OCI-LY1 (cell line): ENCODE results near the gene BPIFB6.

Experiments
- H2AFZ ChIP-seq: fragments of 200-600 bp; sonication (generic), shearing (Covaris generic); 2 replicates; pipeline ENCODE4 v1.6.0; 2014; ENCODE audit warnings: antibody characterized with exemption, mild to moderate bottlenecking, low read length
- H3F3A ChIP-seq: fragments of 200-600 bp; sonication (generic), shearing (Covaris generic); 2 replicates; pipeline ENCODE4 v1.6.0; 2014; ENCODE audit warnings: mild to moderate bottlenecking, antibody characterized with exemption, low read length, moderate library complexity; ENCODE audit not compliant: insufficient read depth
- H3K27ac ChIP-seq: fragments of 200-600 bp; sonication (generic); 2 replicates; pipeline ENCODE4 v1.5.1; 2014; ENCODE audit warnings: low read length, mixed run types, mild to moderate bottlenecking, low read depth; ENCODE audit not compliant: poor library complexity, severe bottlenecking
- H3K27me3 ChIP-seq: fragments of 200-600 bp; sonication (generic); 2 replicates; pipeline ENCODE4 v1.6.0; 2014; ENCODE audit warnings: antibody characterized with exemption, mild to moderate bottlenecking, low read length, moderate library complexity; ENCODE audit not compliant: insufficient read depth
- H3K36me3 ChIP-seq: fragments of 200-600 bp; sonication (generic); 2 replicates; pipeline ENCODE4 v1.6.1; 2014; ENCODE audit warnings: mild to moderate bottlenecking, antibody characterized with exemption, low read length, moderate library complexity, mixed read lengths; ENCODE audit not compliant: insufficient read depth
- H3K4me1 ChIP-seq: fragments of 200-600 bp; sonication (generic); 2 replicates; pipeline ENCODE4 v1.5.1; 2014; ENCODE audit warnings: mild to moderate bottlenecking, low read length, moderate library complexity; ENCODE audit not compliant: insufficient read depth, severe bottlenecking
- H3K4me2 ChIP-seq: fragments of 200-600 bp; sonication (generic), shearing (Covaris generic); 2 replicates; pipeline ENCODE4 v1.6.1; 2014; ENCODE audit warnings: low read length
- H3K4me3 ChIP-seq: fragments of 200-600 bp; sonication (generic); 2 replicates; pipeline ENCODE4 v1.5.1; 2014; ENCODE audit warnings: low read length, low read depth, mild to moderate bottlenecking, mixed read lengths; ENCODE audit not compliant: poor library complexity, severe bottlenecking
- H3K79me2 ChIP-seq: fragments of 200-600 bp; shearing (Covaris generic); 2 replicates; pipeline ENCODE4 v1.6.1; 2016; ENCODE audit warnings: mixed run types, low read length, mixed read lengths; ENCODE audit not compliant: insufficient read depth
- H3K9ac ChIP-seq: fragments of 200-600 bp; sonication (generic), shearing (Covaris generic); 2 replicates; pipeline ENCODE4 v1.6.1; 2014; ENCODE audit warnings: mild to moderate bottlenecking, low read length, mixed read lengths
- H3K9me2 ChIP-seq: fragments of 200-600 bp; sonication (generic), shearing (Covaris generic); 2 replicates; pipeline ENCODE4 v1.6.1; 2014; ENCODE audit warnings: low read depth, mild to moderate bottlenecking, low read length, mixed read lengths
- H3K9me3 ChIP-seq: fragments of 200-600 bp; shearing (Covaris generic); 2 replicates; pipeline ENCODE4 v1.6.1; 2014; ENCODE audit warnings: low read length, mixed read lengths
- H4K20me1 ChIP-seq: fragments of 200-600 bp; sonication (generic), shearing (Covaris generic); 2 replicates; pipeline ENCODE4 v1.6.0; 2016; ENCODE audit warnings: mild to moderate bottlenecking, low read length; ENCODE audit not compliant: insufficient read depth
- EZH2 ChIP-seq: fragments of 200-600 bp; sonication (generic), shearing (Covaris generic); IDR thresholded peaks from 2 replicates; pipeline ENCODE4 v1.8.0; 2017; ENCODE audit warnings: borderline replicate concordance, mixed run types, mild to moderate bottlenecking, antibody characterized with exemption, low read length, moderate library complexity, mixed read lengths
- TF ChIP-seq, protein P1 (sequence below): fragments of 200-600 bp; sonication (generic), shearing (Covaris generic); IDR thresholded peaks from 2 replicates; pipeline ENCODE4 v1.5.1; 2017; ENCODE audit warnings: mild to moderate bottlenecking, antibody characterized with exemption, low read length, moderate library complexity, mixed read lengths

BPIFB6 gene

DNA sequence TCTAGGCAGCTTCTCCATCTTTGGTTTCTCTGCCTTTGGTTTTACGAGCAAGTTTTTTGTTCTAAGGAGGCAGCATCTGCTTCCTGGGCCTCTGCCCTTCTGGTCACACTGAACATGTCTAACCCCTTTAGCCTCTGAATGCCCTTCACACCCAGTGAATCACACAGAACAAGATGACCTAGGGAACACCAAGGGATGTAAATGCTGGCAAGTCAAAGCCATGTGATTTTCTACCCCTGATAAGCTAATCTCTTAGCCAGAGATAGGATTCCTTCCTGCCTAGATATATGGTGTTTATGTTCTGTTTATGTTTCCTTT, 7.2 kb upstream of the BPIFB6 start:
- no peaks in the 10 kb centered on the region for H3K27me3 ChIP-seq
- no peaks in the 10 kb centered on the region for H3K9me2 ChIP-seq
- H3K4me2 ChIP-seq = no peak overlapping the region
- H3K4me1 ChIP-seq = no peaks in the 10 kb centered on the region
- TF ChIP-seq, protein P1, sequence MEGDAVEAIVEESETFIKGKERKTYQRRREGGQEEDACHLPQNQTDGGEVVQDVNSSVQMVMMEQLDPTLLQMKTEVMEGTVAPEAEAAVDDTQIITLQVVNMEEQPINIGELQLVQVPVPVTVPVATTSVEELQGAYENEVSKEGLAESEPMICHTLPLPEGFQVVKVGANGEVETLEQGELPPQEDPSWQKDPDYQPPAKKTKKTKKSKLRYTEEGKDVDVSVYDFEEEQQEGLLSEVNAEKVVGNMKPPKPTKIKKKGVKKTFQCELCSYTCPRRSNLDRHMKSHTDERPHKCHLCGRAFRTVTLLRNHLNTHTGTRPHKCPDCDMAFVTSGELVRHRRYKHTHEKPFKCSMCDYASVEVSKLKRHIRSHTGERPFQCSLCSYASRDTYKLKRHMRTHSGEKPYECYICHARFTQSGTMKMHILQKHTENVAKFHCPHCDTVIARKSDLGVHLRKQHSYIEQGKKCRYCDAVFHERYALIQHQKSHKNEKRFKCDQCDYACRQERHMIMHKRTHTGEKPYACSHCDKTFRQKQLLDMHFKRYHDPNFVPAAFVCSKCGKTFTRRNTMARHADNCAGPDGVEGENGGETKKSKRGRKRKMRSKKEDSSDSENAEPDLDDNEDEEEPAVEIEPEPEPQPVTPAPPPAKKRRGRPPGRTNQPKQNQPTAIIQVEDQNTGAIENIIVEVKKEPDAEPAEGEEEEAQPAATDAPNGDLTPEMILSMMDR = no peak
- TF ChIP-seq EZH2 = no peak
- no peak overlapping the region for H2AFZ ChIP-seq
- H3K9me3 ChIP-seq = no peaks in the 10 kb centered on the region
- H3K79me2 ChIP-seq = no peaks in the 10 kb centered on the region
- H3K27ac ChIP-seq = no peak overlapping the region
- H3F3A ChIP-seq = no peaks in the 10 kb centered on the region
- no peaks in the 10 kb centered on the region for H3K36me3 ChIP-seq
- no peak overlapping the region for H3K4me3 ChIP-seq
- H3K9ac ChIP-seq = no peak overlapping the region
- H4K20me1 ChIP-seq = no peaks in the 10 kb centered on the region

DNA sequence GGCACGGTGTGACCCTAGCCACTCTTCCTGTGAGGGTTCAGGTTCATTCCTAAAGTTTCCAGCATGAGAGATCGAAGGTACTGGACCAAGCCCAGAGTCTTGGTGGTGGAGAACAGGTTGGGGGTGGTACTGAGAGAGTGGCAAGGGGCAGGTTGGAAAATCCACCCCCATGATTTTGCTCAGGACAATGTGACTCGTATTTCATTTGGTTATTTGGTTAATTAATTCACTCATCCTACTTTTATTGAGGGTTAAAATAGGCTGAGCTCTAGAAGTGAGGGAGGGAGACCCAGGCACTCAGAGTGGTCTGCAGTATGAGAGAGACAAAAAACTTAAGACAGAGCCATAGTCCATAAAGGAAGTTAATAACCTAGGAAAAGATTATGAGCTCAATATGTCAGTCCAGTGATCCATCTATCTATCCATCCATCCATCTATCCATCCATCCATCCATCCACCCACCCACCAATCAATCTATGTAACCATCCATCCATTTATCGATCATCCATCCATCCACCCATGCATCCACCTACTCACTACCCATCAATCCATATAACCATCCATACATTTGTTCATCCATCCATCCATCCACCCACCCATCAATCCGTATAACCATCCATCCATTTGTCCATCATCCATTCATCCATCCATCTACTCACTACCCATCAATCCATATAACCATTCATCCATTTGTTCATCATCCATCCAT, 6.7 kb upstream of the BPIFB6 start:
- no peak for TF ChIP-seq EZH2
- TF ChIP-seq, protein P1 = no peak
- Histone ChIP-seq H3K9me3 (no peaks in the 10 kb centered on the region), H2AFZ (no peak overlapping the region), H4K20me1 (no peaks in the 10 kb centered on the region), H3K27me3 (no peaks in the 10 kb centered on the region), H3K79me2 (no peaks in the 10 kb centered on the region), H3K4me1 (no peaks in the 10 kb centered on the region), H3K4me2 (no peak overlapping the region), H3K9ac (no peak overlapping the region), H3K27ac (no peak overlapping the region), H3K4me3 (no peak overlapping the region), H3K9me2 (no peaks in the 10 kb centered on the region), H3F3A (no peaks in the 10 kb centered on the region), H3K36me3 (no peaks in the 10 kb centered on the region)

DNA sequence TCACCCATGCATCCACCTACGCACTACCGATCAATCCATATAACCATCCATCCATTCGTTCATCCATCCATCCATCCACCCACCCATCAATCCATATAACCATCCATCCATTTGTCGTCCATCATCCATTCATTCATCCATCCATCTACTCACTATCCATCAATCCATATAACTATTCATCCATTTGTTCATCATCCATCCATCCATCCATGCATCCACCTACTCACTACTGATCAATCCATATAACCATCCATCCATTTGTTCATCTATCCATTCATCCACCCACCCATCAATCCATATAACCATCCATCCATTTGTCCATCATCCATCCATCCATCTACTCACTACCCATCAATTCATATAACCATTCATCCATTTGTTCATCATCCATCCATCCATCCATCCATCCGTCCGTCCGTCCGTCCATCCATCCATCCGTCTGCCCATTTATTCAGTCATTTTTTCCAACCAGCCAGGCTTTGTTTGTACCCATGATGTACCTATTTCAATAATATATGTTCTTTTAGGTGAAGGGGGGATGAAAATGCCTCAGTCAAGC, 6.1 kb upstream of the BPIFB6 start:
- no peaks in the 10 kb centered on the region for H3K36me3 ChIP-seq
- no peaks in the 10 kb centered on the region for H3K27me3 ChIP-seq

More for the DNA sequence above, 6.1 kb upstream of the BPIFB6 start:
- Histone ChIP-seq H4K20me1 (no peaks in the 10 kb centered on the region), H2AFZ (no peak overlapping the region), H3K9me3 (no peaks in the 10 kb centered on the region), H3K27ac (no peak overlapping the region), H3F3A (no peaks in the 10 kb centered on the region), H3K79me2 (no peaks in the 10 kb centered on the region), H3K4me3 (no peak overlapping the region), H3K9ac (no peak overlapping the region), H3K9me2 (no peaks in the 10 kb centered on the region), H3K4me2 (no peak overlapping the region), H3K4me1 (no peaks in the 10 kb centered on the region)
- TF ChIP-seq, protein P1 = no peak
- no peak for TF ChIP-seq EZH2
